GM19351 (cell line): Measurements from ENCODE around the gene EIF2S3.
"Not testable (repeated sequence)": the region's sequence is repeated elsewhere in the genome, so short reads cannot be mapped to it uniquely, and the experiment has no call there.

Source experiments
- ATAC-seq: cut with Tn5 transposase; IDR thresholded peaks from one replicate; pipeline ENCODE4 v1.9.1; 2021; ENCODE audit warnings: mild to moderate bottlenecking, moderate library complexity; ENCODE audit not compliant: unreplicated experiment

The EIF2S3 gene

DNA sequence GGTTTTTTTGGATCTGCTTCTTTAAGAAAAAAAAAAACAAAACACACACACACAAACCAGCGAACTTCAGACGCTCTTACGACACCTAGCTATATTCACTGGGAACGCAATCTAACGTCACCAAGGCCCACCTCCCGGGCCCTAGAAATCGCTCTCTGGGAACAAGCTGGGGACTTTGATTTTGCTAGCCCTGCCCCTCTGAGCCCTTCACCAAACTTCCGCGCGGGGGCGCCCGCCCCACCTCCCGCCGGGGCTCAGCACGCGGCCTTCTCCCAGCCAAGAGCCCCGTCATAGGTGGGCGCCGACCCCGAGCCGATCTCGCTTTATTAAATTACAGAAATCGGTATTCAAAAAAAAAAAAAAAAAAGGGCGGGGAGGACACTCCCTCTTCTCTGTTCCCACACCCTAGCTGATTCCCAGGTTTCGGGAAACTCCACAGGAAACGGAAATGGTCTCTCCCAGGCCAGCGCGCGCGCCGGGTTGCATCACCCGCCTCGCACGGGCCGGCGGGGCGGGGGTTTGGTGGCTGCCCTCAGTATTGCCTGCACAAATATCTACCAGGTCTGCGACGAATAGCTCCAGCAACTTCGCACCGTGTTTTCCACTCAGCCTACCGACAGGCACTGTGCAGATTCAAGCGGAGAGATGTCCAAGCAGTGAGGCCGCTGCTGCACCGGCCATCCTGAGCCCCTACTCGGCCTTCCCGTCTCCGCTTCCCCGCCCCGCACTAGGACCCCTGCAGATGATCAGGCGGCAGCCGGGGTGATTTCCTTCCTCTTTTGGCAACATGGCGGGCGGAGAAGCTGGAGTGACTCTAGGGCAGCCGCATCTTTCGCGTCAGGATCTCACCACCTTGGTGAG lies at the start of gene EIF2S3:
TSS of gene EIF2S3 (plus strand) at position 775 of the 861 bp plus-strand sequence. CDS start at position 788, 13 bp downstream.
- ATAC-seq = peak; percentile 82

DNA sequence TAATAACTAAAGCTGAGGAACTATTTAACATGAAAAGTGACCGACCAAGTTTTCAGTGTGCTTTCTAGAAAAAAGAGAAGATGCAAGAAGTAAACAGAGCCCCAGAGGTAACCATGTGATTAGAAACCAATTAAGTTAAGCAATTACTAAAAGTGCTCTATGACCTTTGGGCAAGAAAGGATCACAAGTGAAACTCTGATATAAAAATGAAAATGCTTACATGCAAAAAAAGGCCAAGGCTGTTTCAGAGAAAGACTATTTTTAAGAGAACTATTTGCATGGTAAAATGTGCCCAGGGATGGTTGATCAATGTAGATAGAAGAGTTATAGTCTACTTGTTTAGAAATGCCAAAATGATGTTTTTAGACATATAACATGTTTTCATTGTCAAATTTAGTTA lies 49.7 kb upstream of the EIF2S3 start:
- ATAC-seq = peak; percentile 59

DNA sequence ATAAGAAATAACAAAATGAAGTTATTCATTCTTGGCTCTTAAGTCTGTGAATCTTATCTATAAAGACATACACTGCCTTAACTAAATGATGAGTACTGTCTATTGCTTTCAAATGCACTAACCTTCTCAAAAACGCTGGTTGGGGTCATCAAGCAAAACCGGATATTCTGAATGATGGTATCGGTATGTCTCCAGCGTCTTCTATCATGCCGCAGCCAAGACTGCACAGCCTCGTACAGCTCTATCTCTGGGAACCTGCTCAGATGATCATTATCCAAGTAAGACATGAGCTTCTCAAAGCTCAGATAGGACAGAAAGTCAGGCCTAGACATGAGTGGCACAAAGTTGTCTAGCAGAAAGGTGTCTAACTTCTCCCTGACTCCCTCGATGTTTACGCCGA lies 48.9 kb upstream of the EIF2S3 start:
- no peak for ATAC-seq

DNA sequence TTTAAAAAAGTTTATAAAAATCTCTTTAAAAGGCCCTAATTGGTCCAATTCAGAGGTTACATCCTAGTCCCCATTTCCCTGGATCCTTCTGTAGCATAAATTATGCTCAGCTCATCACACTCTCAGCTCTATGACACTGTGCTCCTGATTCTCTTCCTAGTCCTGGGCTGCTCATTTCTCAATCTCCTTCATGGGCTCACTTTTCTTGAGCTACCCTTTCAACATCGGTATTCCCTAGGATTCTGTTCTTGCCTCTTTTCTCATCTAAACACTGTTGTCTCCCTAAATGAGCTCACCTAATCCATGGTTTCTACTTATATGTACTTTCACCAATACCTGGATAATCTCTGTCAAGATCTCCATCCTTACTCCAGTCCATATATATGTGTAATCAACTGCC lies 42.5 kb upstream of the EIF2S3 start:
- no peak for ATAC-seq

DNA sequence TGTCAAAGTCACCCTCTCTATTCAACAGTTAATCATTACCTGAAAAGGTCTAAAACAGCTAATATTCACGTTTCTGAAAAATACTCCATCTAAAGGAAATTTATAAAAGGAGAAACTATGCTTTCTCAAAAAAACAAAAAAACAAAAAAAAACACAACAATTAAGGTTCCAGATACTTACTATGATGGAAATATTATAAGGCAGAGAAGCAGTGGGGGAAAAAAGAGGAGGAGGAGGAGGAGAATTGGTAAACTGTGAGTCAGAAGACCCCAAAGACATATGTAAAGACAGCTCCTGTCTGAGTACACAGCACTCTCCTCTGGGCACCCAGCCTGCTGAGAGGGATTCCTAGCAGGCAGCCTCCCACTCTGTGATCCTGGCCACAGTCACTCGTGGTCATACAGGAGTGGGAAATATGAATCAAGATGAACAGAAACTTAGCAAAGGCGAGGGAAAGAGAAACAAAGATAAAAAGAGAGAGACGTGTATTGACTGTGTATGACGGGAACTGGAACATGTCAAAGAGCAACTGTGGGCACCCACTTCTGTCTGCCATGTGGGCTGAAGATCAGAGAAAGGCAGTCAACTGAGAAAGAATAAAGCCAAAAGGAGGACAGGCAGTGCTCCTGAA lies 40.3 kb upstream of the EIF2S3 start:
- peak; percentile 77 for ATAC-seq

DNA sequence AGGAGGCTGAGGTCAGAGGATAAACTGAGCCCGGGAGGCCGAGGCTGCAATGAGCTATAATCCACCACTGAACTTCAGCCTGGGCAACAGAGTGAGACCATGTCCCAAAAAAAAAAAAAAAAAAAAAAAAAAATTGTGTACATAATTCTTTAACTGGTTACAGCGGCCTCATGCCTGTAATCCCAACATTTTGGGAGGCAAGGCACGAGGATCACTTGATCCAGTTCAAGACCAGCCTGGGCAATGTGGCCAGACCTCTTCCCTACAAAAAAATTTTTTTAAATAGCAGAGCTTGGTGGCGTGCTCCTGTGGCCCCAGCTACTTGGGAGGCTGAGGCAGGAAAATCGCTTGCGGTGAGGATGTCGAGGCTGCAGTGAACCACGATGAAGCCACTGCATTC lies 37.1 kb upstream of the EIF2S3 start:
- ATAC-seq = no peak

DNA sequence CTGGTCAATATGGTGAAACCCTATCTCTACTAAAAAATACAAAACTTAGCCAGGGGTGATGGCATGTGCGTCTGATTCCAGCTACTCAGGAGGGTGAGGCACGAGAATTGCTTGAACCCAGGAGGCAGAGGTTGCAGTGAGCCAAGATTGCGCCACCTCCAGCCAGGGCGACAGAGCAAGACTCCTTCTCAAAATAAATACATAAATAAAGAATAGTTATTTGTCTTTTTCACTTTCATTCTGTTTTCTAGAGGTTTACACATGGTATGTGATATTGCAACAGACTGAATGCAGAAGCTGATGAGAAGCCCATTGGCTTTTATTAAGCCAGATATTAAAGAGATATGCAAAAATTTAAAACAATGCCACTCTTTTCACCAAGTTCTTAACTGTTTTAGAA lies 35.9 kb upstream of the EIF2S3 start:
- no peak for ATAC-seq

DNA sequence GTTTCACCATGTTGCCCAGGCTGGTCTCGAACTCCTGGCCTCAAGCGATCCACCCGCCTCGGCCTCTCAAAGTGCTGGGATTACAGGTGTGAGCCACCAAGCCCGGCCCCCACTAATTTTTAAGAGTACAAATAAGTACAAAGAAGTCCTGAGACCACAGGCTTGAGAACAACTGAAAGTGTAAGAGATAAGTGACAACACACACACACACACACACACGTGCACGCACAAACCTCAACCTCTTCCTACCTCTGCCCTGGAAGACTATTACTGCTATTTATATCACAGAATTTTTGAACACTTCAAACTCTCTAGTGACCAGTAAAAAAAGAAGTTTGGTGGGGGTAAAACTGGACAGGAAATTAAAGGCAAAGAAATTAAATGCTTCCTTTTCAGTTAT lies 35.3 kb upstream of the EIF2S3 start:
- ATAC-seq = no peak

DNA sequence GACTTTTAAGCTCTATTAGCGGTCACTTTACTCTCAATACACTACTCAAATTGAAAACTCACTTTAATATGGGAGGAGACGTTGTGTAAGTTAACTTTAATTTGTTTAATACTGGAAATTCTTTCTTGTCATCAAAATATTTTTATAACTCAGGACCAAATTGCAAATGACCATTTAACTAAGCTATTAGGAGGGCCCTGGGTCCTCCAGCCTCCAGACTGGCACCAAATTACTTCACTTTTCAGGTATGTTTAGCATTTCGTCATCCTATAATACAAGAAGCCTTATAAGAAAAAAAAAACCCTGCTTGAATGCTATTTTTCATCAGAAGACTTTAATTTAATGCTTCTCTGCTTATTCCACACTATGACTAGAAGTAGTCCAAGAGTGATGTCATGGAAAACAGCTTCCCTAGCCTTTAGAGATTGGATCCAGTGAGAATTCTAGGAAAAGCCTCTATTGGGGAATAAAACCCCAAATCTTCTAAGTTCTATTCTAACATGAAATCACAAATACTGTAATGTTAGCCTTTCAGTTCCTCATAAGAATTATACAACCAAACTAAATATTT lies 34.4 kb upstream of the EIF2S3 start:
- no peak for ATAC-seq

DNA sequence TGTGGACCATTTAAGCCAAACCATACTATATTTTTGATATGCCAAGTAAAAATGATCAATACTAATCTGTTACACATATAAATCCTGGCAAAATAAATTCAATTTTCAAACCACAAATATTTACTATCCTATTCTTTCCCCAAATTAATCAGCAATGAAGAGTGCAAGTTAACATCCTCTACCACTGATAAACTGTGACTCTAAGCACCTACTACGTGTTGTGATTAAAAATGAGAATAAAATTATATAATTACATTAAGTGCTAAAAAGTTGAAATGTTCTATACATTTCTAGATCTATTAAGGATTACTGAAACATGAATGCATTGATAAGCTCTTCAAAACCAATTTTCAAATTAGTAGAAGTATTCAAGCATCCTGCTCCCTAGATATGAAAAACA lies 31.2 kb upstream of the EIF2S3 start:
- ATAC-seq = no peak

DNA sequence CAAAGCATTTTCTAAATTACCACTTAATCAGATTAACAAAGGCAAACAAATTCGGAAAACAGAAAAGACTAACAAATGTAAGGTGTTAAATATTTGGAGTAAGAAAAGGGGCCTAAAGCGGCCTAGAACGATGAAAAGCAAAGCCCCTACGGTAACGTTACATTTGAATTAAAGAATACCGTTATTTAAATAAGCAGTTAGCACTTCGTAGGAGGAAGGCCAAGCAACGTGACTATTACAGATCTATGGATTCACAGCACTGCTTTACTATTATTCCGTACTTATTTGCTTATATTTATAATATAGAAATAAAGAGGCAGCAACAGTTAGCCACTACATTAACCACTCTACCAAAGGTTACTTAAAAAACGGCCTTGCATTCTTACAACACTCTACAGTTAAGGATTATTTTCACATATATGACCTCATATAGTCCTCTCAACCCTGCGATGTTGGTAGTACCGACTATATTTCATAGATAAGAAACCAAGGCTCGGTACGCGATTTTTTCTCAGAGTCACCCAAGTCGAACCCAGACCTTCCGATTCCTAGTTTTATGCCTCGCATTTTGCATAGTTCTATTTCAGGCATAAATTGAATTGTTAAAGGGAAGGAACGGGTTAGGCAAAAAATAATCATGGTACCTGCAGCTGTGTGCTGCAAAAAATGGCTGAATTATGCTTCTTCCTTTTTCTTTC lies 30.6 kb upstream of the EIF2S3 start:
- ATAC-seq = no peak

DNA sequence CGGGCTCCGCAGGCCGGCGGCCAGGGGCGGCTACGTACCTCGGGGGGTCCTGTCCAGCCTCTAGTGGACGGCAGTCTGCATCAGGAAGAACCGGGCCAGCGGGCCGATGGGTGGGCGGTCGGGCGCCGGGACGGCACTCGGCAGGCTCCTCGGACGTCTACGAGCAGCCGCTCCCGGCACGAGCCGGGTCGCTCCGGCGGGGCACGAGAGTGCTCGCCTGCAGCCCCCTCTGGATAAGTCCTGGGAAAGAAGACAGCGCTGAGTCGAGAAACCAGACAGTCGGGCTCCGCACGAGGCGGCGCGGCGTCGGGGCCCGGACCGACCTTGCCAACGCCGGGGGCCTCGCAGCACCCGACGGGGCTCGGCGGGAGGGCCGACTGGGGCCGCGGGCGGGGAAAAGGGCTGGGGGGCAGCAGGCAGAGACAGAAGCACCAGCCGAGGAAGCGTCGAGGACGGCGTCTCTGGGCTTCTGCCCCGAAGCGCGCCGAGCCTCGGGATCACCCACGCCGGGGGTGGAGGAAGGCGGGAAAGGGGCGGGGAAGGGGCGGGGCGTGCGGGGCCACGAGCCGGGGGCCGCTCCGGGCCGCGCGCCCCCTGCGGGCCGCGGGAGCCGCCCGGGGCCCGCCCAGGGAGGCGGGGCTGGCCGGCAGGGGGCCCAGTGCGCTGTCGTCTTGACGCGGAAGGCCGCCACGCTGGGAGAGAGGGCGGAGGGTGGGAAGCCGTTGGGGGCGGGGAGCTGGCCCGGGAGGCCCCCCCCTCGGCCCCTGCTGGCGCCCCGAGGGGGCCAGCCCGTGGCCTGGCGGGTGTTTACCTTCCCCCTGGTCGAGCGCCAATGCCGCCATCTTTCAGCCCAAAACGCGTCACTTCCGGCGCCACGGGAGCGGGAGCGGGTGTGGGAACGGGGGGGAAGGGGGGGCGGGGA lies 29.7 kb upstream of the EIF2S3 start:
- peak; percentile 82 for ATAC-seq

DNA sequence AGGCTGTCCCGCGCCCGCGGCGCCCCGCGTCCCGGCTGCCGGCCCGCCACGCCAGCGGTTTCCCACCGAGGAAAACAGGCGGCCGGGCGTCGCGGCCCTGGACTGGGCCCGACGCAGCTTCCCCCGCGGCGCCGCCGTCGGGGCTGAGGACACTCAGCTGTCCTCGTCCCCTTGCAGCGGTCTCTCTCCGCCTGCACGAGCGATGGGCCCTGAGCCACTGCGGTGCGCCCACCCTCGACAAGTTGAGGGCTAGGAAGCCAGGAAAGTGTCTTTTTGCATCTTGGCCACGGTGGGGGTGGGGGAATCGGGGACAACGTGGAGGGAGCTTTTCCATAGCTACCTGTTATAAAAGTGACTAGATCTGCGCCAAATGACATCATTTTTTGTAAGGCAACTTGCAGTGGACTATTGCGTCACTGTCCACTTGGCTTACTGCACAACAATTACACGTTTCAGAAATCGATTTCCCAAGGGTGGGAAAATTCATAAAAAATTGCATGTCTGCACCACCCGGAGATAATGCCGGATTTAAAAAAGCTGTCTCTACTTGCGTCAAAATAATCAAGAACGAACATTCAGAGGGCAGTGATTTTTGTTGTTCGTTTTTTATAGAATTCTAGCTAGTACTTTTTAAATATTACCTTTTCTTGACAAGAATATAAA lies 28.9 kb upstream of the EIF2S3 start:
- ATAC-seq = peak; percentile 21

DNA sequence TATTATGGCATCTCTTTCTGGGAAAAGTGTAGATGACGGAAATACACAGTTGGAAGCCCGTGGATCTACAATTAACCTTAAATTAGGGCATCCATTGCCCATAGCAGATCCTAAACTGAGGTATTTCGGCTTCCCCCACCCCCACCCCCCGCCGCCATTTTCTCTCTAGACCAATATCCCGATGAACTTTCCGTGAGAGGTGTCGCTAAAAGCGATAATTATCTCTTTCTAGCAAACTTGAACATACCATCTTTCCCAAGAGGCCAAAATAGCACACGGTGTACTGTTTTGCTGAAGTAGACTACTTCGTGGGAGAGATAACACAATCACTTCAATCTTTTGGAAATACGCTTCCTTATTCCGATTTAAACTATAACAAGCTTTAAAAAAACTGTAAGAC lies 28.3 kb upstream of the EIF2S3 start:
- no peak for ATAC-seq

DNA sequence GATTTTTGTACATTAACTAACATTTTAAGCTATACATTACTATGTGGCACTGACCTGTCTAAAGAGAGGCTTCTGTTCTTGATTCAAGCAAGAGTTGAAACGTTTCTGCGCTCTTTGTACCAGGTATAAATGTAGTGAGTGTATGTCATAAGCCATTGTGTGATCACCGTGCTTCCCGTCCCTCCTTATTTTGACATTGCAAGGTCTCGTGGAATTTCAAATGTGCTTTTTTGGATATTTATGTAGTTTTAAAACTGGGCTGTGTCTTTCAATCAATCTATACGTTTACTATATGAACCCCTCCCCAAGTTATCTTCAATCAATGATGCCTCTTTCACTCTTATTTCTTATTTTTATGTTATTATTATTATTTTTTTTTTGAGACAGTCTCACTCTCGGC lies 27.7 kb upstream of the EIF2S3 start, which contains the start of gene KLHL15:
TSS of gene KLHL15 (minus strand) at position 101 of the 400 bp plus-strand sequence. CDS start 20,493 bp downstream, outside the sequence.
- no peak for ATAC-seq

DNA sequence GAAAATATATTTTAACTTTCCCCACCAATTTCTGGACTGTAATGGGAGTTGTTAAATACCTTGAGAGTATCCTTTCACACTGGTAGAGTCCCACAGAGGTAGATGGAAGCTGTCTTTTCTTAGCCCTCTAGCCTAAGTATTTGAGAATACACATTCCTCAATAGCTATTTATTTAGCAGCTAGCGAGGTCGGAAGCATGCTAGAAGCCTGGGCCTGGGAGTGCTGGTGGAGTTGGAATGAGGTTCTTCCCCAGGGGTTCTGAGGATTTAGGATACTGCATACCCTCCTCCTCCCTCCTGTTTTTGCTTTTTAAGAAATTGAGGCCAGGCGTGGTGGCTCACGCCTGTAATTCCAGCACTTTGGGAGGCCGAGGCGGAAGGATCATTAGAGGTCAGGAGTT lies 26.8 kb upstream of the EIF2S3 start:
- no peak for ATAC-seq

DNA sequence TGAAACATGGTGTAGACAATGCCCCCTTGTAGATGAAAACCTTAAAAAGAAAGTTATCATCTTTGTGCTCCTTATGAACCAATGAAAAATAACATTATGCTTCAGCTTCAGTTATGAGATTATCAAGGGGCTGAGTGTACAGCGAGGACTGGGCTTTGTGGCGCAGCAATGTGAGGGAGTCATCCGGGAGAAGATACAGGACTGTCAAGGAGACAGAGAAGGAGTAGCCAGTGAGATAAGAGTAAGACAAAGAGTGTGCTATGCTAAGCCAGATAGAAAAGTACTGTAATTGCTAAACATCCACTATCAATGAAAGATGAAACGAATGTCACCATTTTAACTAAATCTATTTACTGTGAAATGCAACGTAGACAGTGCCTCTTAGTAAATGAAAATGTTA lies 24.2 kb upstream of the EIF2S3 start:
- no peak for ATAC-seq

DNA sequence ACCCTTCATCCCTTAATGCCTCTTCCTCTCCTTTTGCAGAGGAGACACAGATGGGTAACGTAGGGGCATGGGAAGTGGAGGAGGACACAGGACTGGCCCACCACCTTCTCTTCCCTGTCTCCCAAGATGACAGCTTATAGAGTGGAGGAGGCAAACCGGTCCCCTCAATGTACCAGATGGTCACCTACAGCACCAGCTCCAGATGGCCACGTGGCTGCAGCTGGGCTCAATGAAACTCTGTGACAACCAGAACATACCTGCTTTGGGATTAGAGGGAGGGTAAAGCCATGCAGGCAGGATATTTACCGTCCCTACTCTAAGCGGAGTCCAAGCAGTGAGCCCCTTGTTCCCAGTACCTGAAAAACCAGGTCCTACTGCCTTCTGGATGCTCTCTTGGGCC lies 20.3 kb upstream of the EIF2S3 start:
- ATAC-seq = no peak

DNA sequence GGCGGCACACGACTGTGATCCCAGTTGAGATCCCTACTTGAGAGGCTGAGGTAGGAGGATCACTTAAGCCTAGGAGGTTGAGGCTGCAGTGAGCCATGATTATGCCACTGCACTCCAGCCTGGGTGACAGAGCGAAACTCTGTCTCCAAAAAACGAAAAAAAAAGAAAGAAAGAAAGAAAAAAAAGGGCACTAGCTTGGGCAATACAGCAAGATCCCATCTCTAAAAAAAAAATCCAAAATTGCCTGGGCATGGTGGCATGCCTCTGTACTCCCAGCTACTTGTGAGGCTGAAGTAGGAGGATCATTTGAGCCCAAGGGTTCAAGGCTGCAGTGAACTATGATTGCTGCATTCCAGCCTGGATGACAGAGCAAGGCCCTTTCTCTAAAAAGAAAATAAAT lies 17.0 kb upstream of the EIF2S3 start:
- ATAC-seq = no peak

DNA sequence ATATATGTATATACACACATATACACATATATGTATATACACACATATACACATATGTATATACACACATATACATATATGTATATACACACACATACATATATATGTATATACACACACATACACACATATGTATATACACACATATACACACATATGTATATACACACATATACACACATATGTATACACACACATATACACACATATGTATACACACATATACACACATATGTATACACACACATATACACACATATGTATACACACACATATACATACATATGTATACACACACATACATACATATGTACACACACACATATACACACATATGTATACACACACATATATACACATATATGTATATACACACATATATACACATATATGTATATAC lies 8.7 kb upstream of the EIF2S3 start:
- ATAC-seq = not testable (repeated sequence)
